GM19438 (cell line): ENCODE data around the gene TTC28.
"Not testable (repeated sequence)": the region's sequence is repeated elsewhere in the genome, so short reads cannot be mapped to it uniquely, and the experiment has no call there.

ENCODE experiments used
- ATAC-seq: cut with Tn5 transposase; IDR thresholded peaks from one replicate; pipeline ENCODE4 v1.9.1; 2021; ENCODE audit warnings: low read depth; ENCODE audit not compliant: unreplicated experiment

Gene TTC28

GRCh38 chr22:28093711-28094110, 585.9 kb downstream of the TTC28 start:
- no peak for ATAC-seq

GRCh38 chr22:28091486-28091885, 588.2 kb downstream of the TTC28 start:
- ATAC-seq, result no peak

GRCh38 chr22:28089541-28089940, 590.1 kb downstream of the TTC28 start:
- ATAC-seq, result not testable (repeated sequence)

GRCh38 chr22:28077166-28077565, 602.5 kb downstream of the TTC28 start:
- no peak for ATAC-seq

GRCh38 chr22:28075358-28075981, 604.2 kb downstream of the TTC28 start:
- no peak for ATAC-seq

- no peak for ATAC-seq
Measured at GRCh38 chr22:28074526-28074925, 605.1 kb downstream of the TTC28 start.

- ATAC-seq, result no peak
Measured at GRCh38 chr22:28072066-28072465, 607.6 kb downstream of the TTC28 start.

- no peak for ATAC-seq
Measured at GRCh38 chr22:28068826-28069225, 610.8 kb downstream of the TTC28 start.

- no peak for ATAC-seq
Measured at GRCh38 chr22:28064920-28065319, 614.7 kb downstream of the TTC28 start.

GRCh38 chr22:28063656-28064055, 616.0 kb downstream of the TTC28 start:
- ATAC-seq, result no peak

GRCh38 chr22:28060594-28060993, 619.0 kb downstream of the TTC28 start:
- ATAC-seq, result not testable (repeated sequence)

GRCh38 chr22:28058036-28058435, 621.6 kb downstream of the TTC28 start:
- no peak for ATAC-seq

GRCh38 chr22:28054819-28055208, 624.8 kb downstream of the TTC28 start:
- no peak for ATAC-seq

- no peak for ATAC-seq
Measured at GRCh38 chr22:28053896-28054818, 625.5 kb downstream of the TTC28 start.

GRCh38 chr22:28052825-28053269, 626.8 kb downstream of the TTC28 start:
- no peak for ATAC-seq

GRCh38 chr22:28051787-28052356, 627.8 kb downstream of the TTC28 start:
- ATAC-seq, result no peak

GRCh38 chr22:28051091-28051786, 628.4 kb downstream of the TTC28 start:
- ATAC-seq, result no peak

- no peak for ATAC-seq
Measured at GRCh38 chr22:28048529-28048928, 631.1 kb downstream of the TTC28 start.

GRCh38 chr22:28047740-28048139, 631.9 kb downstream of the TTC28 start:
- ATAC-seq, result no peak

GRCh38 chr22:28046100-28046499, 633.5 kb downstream of the TTC28 start:
- no peak for ATAC-seq
